GM12878 (cell line): Measurements from ENCODE around the gene B3GNT2. TPM values are rescaled to one million over a fixed set of nuclear protein-coding genes. Genes with fewer than 3 reads are reported as not detected.
A peak's percentile ranks its signal among the peaks of the same experiment; 100 is the strongest.

Source experiments
- ATAC-seq: fragments of 200-7000 bp; cut with Tn5 transposase; 3 replicates; pipeline ENCODE4 v1.9.1; 2020; ENCODE audit warnings: mild to moderate bottlenecking, moderate library complexity
- BruUV-seq: library from RNA; stranded (reverse); fragments of 400-500 nt; replicated peaks from 2 replicates; lab custom pipeline; 2021; lab: Mats Ljungman, UMichigan
- CTCF ChIA-PET: fragments of 300-600 bp; sonication (Branson Sonifier 250); formaldehyde crosslinking; extraction: SDS; loops from one replicate; lab custom pipeline; 2021; ENCODE audit warnings: inconsistent platforms; lab: Yijun Ruan, JAX
- POLR2A ChIA-PET: fragments of 350-600 bp; formaldehyde crosslinking; extraction: SDS; loops from one replicate; lab custom pipeline; 2021; ENCODE audit warnings: inconsistent platforms; lab: Charles Lee
- RAD21 ChIA-PET: fragments of 300-600 bp; sonication (Branson Sonifier 250); formaldehyde crosslinking; loops from one replicate; lab custom pipeline; 2023; ENCODE audit warnings: antibody characterized with exemption; ENCODE audit not compliant: unreplicated experiment; lab: Charles Lee
- SMC1A ChIA-PET: fragments of 300-600 bp; sonication (Branson Sonifier 250); formaldehyde crosslinking; loops from one replicate; lab custom pipeline; 2023; ENCODE audit not compliant: unreplicated experiment, uncharacterized antibody; lab: Charles Lee
- DNase-seq: peaks from one replicate; pipeline ENCODE4 v3.0.0-alpha.2; 2011; ENCODE audit warnings: low read depth, low spot score
- FAIRE-seq: peaks from 3 replicates; lab custom pipeline; 2011; peaks lifted over from hg19 to GRCh38; lab: Jason Lieb, UNC
- H2AFZ ChIP-seq: 2 replicates; pipeline ENCODE4 v1.6.0; 2011; ENCODE audit warnings: low read depth, low read length, control low read depth; ENCODE audit not compliant: control insufficient read depth
- H3K27ac ChIP-seq: 2 replicates; pipeline ENCODE4 v1.5.1; 2011; ENCODE audit warnings: control low read depth; ENCODE audit not compliant: control insufficient read depth, insufficient read depth
- H3K27me3 ChIP-seq, 2 experiments: replicated peaks in 1 of 2; 2 replicates each; pipeline versions ENCODE4 v1.6.0 to v1.6.1; 2011; ENCODE audit warnings: low read length in 1 of 2; ENCODE audit not compliant: control insufficient read depth in 2 of 2, insufficient read depth in 2 of 2
- H3K36me3 ChIP-seq, 2 experiments: 2 replicates each; pipeline ENCODE4 v1.5.1; 2011; ENCODE audit warnings: low read length in 1 of 2; ENCODE audit not compliant: control insufficient read depth in 2 of 2, insufficient read depth in 2 of 2
- H3K4me1 ChIP-seq: 2 replicates; pipeline ENCODE4 v1.6.1; 2011; ENCODE audit warnings: mild to moderate bottlenecking, low read length, moderate library complexity, mixed read lengths; ENCODE audit not compliant: control insufficient read depth, insufficient read depth
- H3K4me2 ChIP-seq: 2 replicates; pipeline ENCODE4 v1.6.0; 2011; ENCODE audit warnings: control low read depth; ENCODE audit not compliant: control insufficient read depth, insufficient read depth
- H3K4me3 ChIP-seq: fragments of 200-600 bp; sonication (generic); 2 replicates; pipeline ENCODE4 v1.5.1; 2016
- H3K79me2 ChIP-seq: 2 replicates; pipeline ENCODE4 v1.6.0; 2011; ENCODE audit warnings: low read length; ENCODE audit not compliant: control insufficient read depth, insufficient read depth
- H3K9ac ChIP-seq: 2 replicates; pipeline ENCODE4 v1.8.0; 2011; ENCODE audit warnings: low read length, control low read depth, mixed read lengths; ENCODE audit not compliant: control insufficient read depth, insufficient read depth
- H3K9me3 ChIP-seq: replicated peaks from 3 replicates; pipeline ENCODE4 v1.5.1; 2011; ENCODE audit warnings: mild to moderate bottlenecking, low read length; ENCODE audit not compliant: control insufficient read depth, insufficient read depth
- H4K20me1 ChIP-seq: 2 replicates; pipeline ENCODE4 v1.6.0; 2011; ENCODE audit not compliant: control insufficient read depth, insufficient read depth
- BCL11A ChIP-seq: IDR thresholded peaks from 2 replicates; pipeline ENCODE4 v1.6.1; 2011; ENCODE audit warnings: low read depth, low read length
- EP300 ChIP-seq, 2 experiments: fragments of 150-350 bp in 1 of 2; IDR thresholded peaks; 2 replicates each; pipeline ENCODE4 v1.6.1; 2011 to 2012; ENCODE audit warnings: low read depth in 2 of 2, low read length in 2 of 2, borderline replicate concordance in 1 of 2, improper control_type of control experiment in 1 of 2, inconsistent platforms in 1 of 2; ENCODE audit not compliant: control insufficient read depth in 1 of 2
- GATAD2B ChIP-seq: fragments of 450-650 bp; conservative IDR thresholded peaks from 2 replicates; pipeline ENCODE4 v1.6.1; 2017; ENCODE audit warnings: low read depth, mild to moderate bottlenecking, moderate library complexity
- IRF5 ChIP-seq: fragments of 450-650 bp; IDR thresholded peaks from 2 replicates; pipeline ENCODE4 v1.6.1; 2017; ENCODE audit warnings: borderline replicate concordance
- MEF2B ChIP-seq: fragments of 450-650 bp; IDR thresholded peaks from 2 replicates; pipeline ENCODE4 v1.6.1; 2018; ENCODE audit warnings: mild to moderate bottlenecking, moderate library complexity; ENCODE audit not compliant: partially characterized antibody, poor library complexity, severe bottlenecking
- MLLT1 ChIP-seq: fragments of 450-650 bp; IDR thresholded peaks from 2 replicates; pipeline ENCODE4 v1.6.1; 2016; ENCODE audit warnings: mild to moderate bottlenecking
- RAD21 ChIP-seq: IDR thresholded peaks from 2 replicates; pipeline ENCODE4 v1.6.1; 2011; ENCODE audit warnings: mild to moderate bottlenecking, low read depth, low read length, moderate library complexity; ENCODE audit not compliant: insufficient read depth
- RUNX3 ChIP-seq: IDR thresholded peaks from 2 replicates; pipeline ENCODE4 v1.6.1; 2012; ENCODE audit warnings: low read length, inconsistent platforms
- SMC3 ChIP-seq: IDR thresholded peaks from 2 replicates; pipeline ENCODE4 v1.6.1; 2011; ENCODE audit warnings: low read length, improper control_type of control experiment, borderline replicate concordance
- WGBS: methylation state at CpG from one replicate; pipeline ENCODE4 v1.1.6; 2016; ENCODE audit warnings: low lambda C conversion rate; ENCODE audit not compliant: insufficient replicate concordance, insufficient coverage; ENCODE audit errors: missing lambda C conversion rate; 5-methylcytosine and 5-hydroxymethylcytosine counted together
- in situ Hi-C: fragments of 300-500 bp; cut with MboI; formaldehyde crosslinking; loops from 9 replicates; pipeline ENCODE4 v1.14.3; 2018; ENCODE audit warnings: mixed read lengths
- intact Hi-C: fragments of 100-400 bp; cut with micrococcal nuclease; formaldehyde crosslinking; loops from one replicate; pipeline ENCODE4 v1.14.2; 2022; ENCODE audit not compliant: unreplicated experiment
- polyA plus RNA-seq, 11 experiments: library from polyadenylated mRNA; depleted of rRNA in 4 of 11; unstranded in 6 of 11; stranded (reverse) in 5 of 11; fragments of >200 nt; fragmentation: Nextera tagmentation in 4 of 11; fragmentation: Illumina TruSeq in 1 of 11; extraction: Ambion mirVana in 4 of 11; extraction: Trizol in 1 of 11; gene quantifications; 1 replicate in 1 of 11; 2 replicates in 10 of 11; pipeline versions ENCODE4 v1.2.1 to v1.2.3, GENCODE V29; 2011 to 2016; ENCODE audit warnings: inconsistent platforms in 2 of 11, missing spikeins in 2 of 11, low read depth in 1 of 11
- total RNA-seq, 4 experiments: library from RNA; depleted of rRNA in 3 of 4; stranded (reverse); fragments of >200 nt in 3 of 4; fragmentation: Illumina TruSeq in 1 of 4; extraction: Trizol in 1 of 4; gene quantifications; 2 replicates each; pipeline versions ENCODE4 v1.2.1 to v1.2.3, GENCODE V29; 2013 to 2021

B3GNT2 gene
- total and polyA plus RNA-seq, 10 of the 15 experiments (the other 5 are each of a cell fraction or from before 2014, with no cell fraction given), result 19.7 to 103 (median 76.3) TPM

- ChIA-PET SMC1A (interaction anchor here (0.7 to 1.7 kb wide), 12 partner anchors 9 to 263 kb away, joined by 3 to 6 read pairs (median 4); no protein-coding TSS in a partner anchor), CTCF (interaction anchor here (0.9 to 2.1 kb wide), 4 partner anchors 51 to 156 kb away, joined by 3 to 9 read pairs (median 4); no protein-coding TSS in a partner anchor), POLR2A (interaction anchor here (0.6 to 1.3 kb wide), 3 partner anchors 42 to 49 kb away, joined by 3 to 4 read pairs (median 3); partner anchors contain the start of gene B3GNT2), RAD21 (interaction anchor here (0.6 to 1.3 kb wide), 9 partner anchors 8 to 230 kb away, joined by 3 to 6 read pairs (median 3); no protein-coding TSS in a partner anchor)
- H3K9ac ChIP-seq, result peak overlapping the region; percentile 70
- ATAC-seq (peak; percentile 23), FAIRE-seq (no peak), DNase-seq (no peak)
- peaks cover 35% of the 10 kb centered on the region for H3K79me2 ChIP-seq
- H3K36me3 ChIP-seq, result no peaks in the 10 kb centered on the region; a peak in 1 of 4 replicates
- peaks cover 43% of the 10 kb centered on the region for H3K4me1 ChIP-seq
- intact Hi-C loops, result loop anchor here (10.0 kb wide), 2 partner anchors 195 to 585 kb away; no protein-coding TSS in a partner anchor
- in situ Hi-C loops, result no loop called here
- H4K20me1 ChIP-seq, result no peaks in the 10 kb centered on the region
- no peaks in the 10 kb centered on the region for H3K27me3 ChIP-seq
- H3K27ac ChIP-seq, result peak overlapping the region; percentile 91
- TF ChIP-seq MEF2B, result peak; percentile 56
- TF ChIP-seq BCL11A, result no peak
- no peak overlapping the region; the same call in 1 of the 2 replicates for H2AFZ ChIP-seq
- no TSS peak for BruUV-seq
- peaks cover under 1% of the 10 kb centered on the region; the same call in 2 of the 3 replicates for H3K9me3 ChIP-seq
- no peak overlapping the region; the same call in 1 of the 2 replicates for H3K4me3 ChIP-seq
- peak overlapping the region; percentile 78 for H3K4me2 ChIP-seq
Observed at GRCh38 chr2:62149708-62150107, 46.2 kb upstream of the B3GNT2 start.

- Histone ChIP-seq H3K9ac (peak overlapping the region; percentile 70; the same call in 1 of the 2 replicates), H3K79me2 (peaks cover 26% of the 10 kb centered on the region), H4K20me1 (no peaks in the 10 kb centered on the region), H3K36me3 (no peaks in the 10 kb centered on the region; a peak in 1 of 4 replicates), H3K9me3 (peaks cover 2% of the 10 kb centered on the region; the same call in 1 of the 3 replicates), H3K4me1 (peaks cover 33% of the 10 kb centered on the region), H3K27me3 (no peaks in the 10 kb centered on the region), H3K4me3 (no peak overlapping the region), H3K27ac (peak overlapping the region; percentile 91), H2AFZ (peak overlapping the region; percentile 29), H3K4me2 (no peak overlapping the region; the same call in 1 of the 2 replicates)
- RAD21 ChIA-PET, result interaction anchor here (0.7 to 1.3 kb wide), 2 partner anchors 49 to 50 kb away, joined by 4 to 6 read pairs; no protein-coding TSS in a partner anchor
- SMC1A ChIA-PET, result interaction anchor here (0.8 to 2.5 kb wide), 7 partner anchors 8 to 262 kb away, joined by 3 to 8 read pairs (median 5); no protein-coding TSS in a partner anchor
- DNase-seq (no peak), ATAC-seq (peak; percentile 34), FAIRE-seq (peak; percentile 44)
- intact Hi-C loops (no loop called here), in situ Hi-C loops (no loop called here)
- no TSS peak for BruUV-seq
- WGBS, result 76% methylated on average over 6 of the region's 6 CpGs
- POLR2A ChIA-PET, result interaction anchor here (1.3 to 1.4 kb wide), 2 partner anchors 18 to 45 kb away, joined by 3 read pairs; partner anchors contain the start of gene B3GNT2
- peak; percentile 49; the same call in 1 of the 2 replicates for TF ChIP-seq RAD21
- peak; percentile 42; the same call in 1 of the 2 replicates for TF ChIP-seq MLLT1
- peak; percentile 20; the same call in 1 of the 2 replicates for TF ChIP-seq SMC3
- 0 out of 4 replicates have a peak, but pooled peaks of 1 of the 2 experiments have one; percentile 10 for TF ChIP-seq EP300 (IDR thresholded peaks at IDR 0.05; ENCODE audit: borderline replicate concordance in 1 of 2, control insufficient read depth in 1 of 2, low read depth in 2 of 2, low read length in 2 of 2)
- TF ChIP-seq RUNX3, result peak; percentile 83
- no peak for TF ChIP-seq IRF5
- TF ChIP-seq GATAD2B, result no peak
- CTCF ChIA-PET, result interaction anchor here (1.0 to 2.1 kb wide), 2 partner anchors 110 to 157 kb away, joined by 3 to 9 read pairs; no protein-coding TSS in a partner anchor
Observed at GRCh38 chr2:62150597-62151305, 45.2 kb upstream of the B3GNT2 start.
